NCI-H774 (cell line): ENCODE data around the gene ABHD3.
"Not testable (repeated sequence)": the region's sequence is repeated elsewhere in the genome, so short reads cannot be mapped to it uniquely, and the experiment has no call there.

Experiments
- DNase-seq: peaks from one replicate; lab custom pipeline; 2025; lab: John Stamatoyannopoulos, UW

ABHD3 gene

GRCh38 chr18:21650311-21650710 is 54.3 kb downstream of the ABHD3 start:
- no peak for DNase-seq

GRCh38 chr18:21640375-21640774 is 64.2 kb downstream of the ABHD3 start:
- not testable (repeated sequence) for DNase-seq

- no peak for DNase-seq
These were observed 65.8 kb downstream of the ABHD3 start for GRCh38 chr18:21638822-21639221.

GRCh38 chr18:21636769-21637168 is 67.8 kb downstream of the ABHD3 start:
- DNase-seq: no peak

GRCh38 chr18:21634588-21635199 is 69.9 kb downstream of the ABHD3 start:
- no peak for DNase-seq

GRCh38 chr18:21632393-21632792 is 72.2 kb downstream of the ABHD3 start:
- no peak for DNase-seq

GRCh38 chr18:21629089-21629832 is 75.3 kb downstream of the ABHD3 start:
- DNase-seq: no peak

GRCh38 chr18:21621640-21622039 is 82.9 kb downstream of the ABHD3 start:
- not testable (repeated sequence) for DNase-seq

GRCh38 chr18:21612125-21613039 is 92.2 kb downstream of the ABHD3 start, which contains the start of gene SNRPD1:
SNRPD1 (plus strand) TSS chr18:21612314; CDS start chr18:21612430, 116 bp downstream.
- peak; percentile 93 for DNase-seq

- DNase-seq: not testable (repeated sequence)
These were observed 93.0 kb downstream of the ABHD3 start for GRCh38 chr18:21611401-21612124.

GRCh38 chr18:21605213-21605612 is 99.4 kb downstream of the ABHD3 start:
- no peak for DNase-seq

GRCh38 chr18:21604671-21605070 is 99.9 kb downstream of the ABHD3 start:
- no peak for DNase-seq

- DNase-seq: no peak
These were observed 102.3 kb downstream of the ABHD3 start for GRCh38 chr18:21602299-21602587.
